Kidney (tissue), 14 donors: Measurements from ENCODE around the gene AMD1. TPM values are rescaled to one million over a fixed set of nuclear protein-coding genes. Genes with fewer than 3 reads are reported as not detected.

Experiments used
- DNase-seq, 5 donors: peaks; one replicate each; pipeline ENCODE4 v3.0.0-alpha.2; 2013 to 2020
- FAIRE-seq: peaks from 2 replicates; lab custom pipeline; 2012; peaks lifted over from hg19 to GRCh38; lab: Jason Lieb, UNC
- H3K27ac ChIP-seq, 2 donors: one replicate each; pipeline ENCODE4 v1.7.0; 2013; ENCODE audit warnings: low read depth in 2 of 2, low read length in 2 of 2, inconsistent platforms in 1 of 2
- H3K27me3 ChIP-seq: one replicate; pipeline ENCODE4 v1.7.1; 2013; ENCODE audit warnings: low read length, inconsistent platforms; ENCODE audit not compliant: control insufficient read depth, insufficient read depth
- H3K36me3 ChIP-seq, 3 donors: one replicate each; pipeline versions ENCODE4 v1.7.0 to v1.7.1; 2013; ENCODE audit warnings: low read length in 3 of 3, control low read depth in 1 of 3, inconsistent platforms in 1 of 3; ENCODE audit not compliant: insufficient read depth in 3 of 3, control insufficient read depth in 2 of 3
- H3K4me1 ChIP-seq, 3 donors: one replicate each; pipeline versions ENCODE4 v1.7.0 to v1.7.1; 2013; ENCODE audit warnings: low read length in 3 of 3, inconsistent platforms in 1 of 3, low read depth in 1 of 3; ENCODE audit not compliant: control insufficient read depth in 2 of 3, insufficient read depth in 2 of 3
- H3K4me3 ChIP-seq, 3 donors: one replicate each; pipeline versions ENCODE4 v1.7.0 to v1.8.1; 2013; ENCODE audit warnings: low read length in 3 of 3, control low read depth in 1 of 3, inconsistent platforms in 1 of 3
- H3K9ac ChIP-seq, 3 donors: one replicate each; pipeline versions ENCODE4 v1.7.0 to v1.7.1; 2013; ENCODE audit warnings: low read length in 3 of 3, control low read depth in 1 of 3, inconsistent platforms in 1 of 3
- H3K9me3 ChIP-seq, 3 donors: one replicate each; pipeline versions ENCODE4 v1.7.0 to v1.7.1; 2013; ENCODE audit warnings: low read length in 3 of 3, control low read depth in 1 of 3, inconsistent platforms in 1 of 3; ENCODE audit not compliant: control insufficient read depth in 2 of 3, insufficient read depth in 1 of 3
- CTCF ChIP-seq: IDR thresholded peaks from 3 replicates; pipeline ENCODE4 v1.5.1; 2012; ENCODE audit warnings: mild to moderate bottlenecking, moderate library complexity, borderline replicate concordance; ENCODE audit not compliant: insufficient read depth; ENCODE audit errors: extremely low read depth
- intact Hi-C: fragments of 100-400 bp; cut with DNase I; formaldehyde crosslinking; loops from one replicate; pipeline ENCODE4 v1.11.1; 2022
- polyA plus RNA-seq: library from polyadenylated mRNA; stranded (reverse); fragments of 350-450 nt; fragmentation: Illumina TruSeq; extraction: RNeasy Lipid Tissue Mini Kit (QIAGEN cat#74804); gene quantifications from one replicate; pipeline ENCODE4 v1.2.3, GENCODE V29; 2014; ENCODE audit warnings: low read depth, low replicate concordance; ENCODE audit not compliant: insufficient read depth
- total RNA-seq: library from RNA; stranded (reverse); fragmentation: NEBNext Ultra II Directional; extraction: Animal tissue kit (Norgen Biotek cat#: 25700); gene quantifications from one replicate; pipeline ENCODE4 v1.2.1, GENCODE V29; 2021
- donor health status: control.
- donor health status: control.
- donor health status: control.
- donor health status: control.
- donor health status: control.
- donor health status: DM: yes; HTN: yes; CAD: no.
- donor health status: Normal renal cell carcinoma (clear cell type).

Gene AMD1
- total and polyA plus RNA-seq, 2 donors from 2014 or later = 32.8 to 72.3 TPM

- peaks cover 3 to 28% (median 5%) of the 10 kb centered on the region in 3 donors for H3K4me1 ChIP-seq
- intact Hi-C loops = no loop called here
- no peaks in the 10 kb centered on the region for H3K9me3 ChIP-seq
- no peaks in the 10 kb centered on the region for H3K36me3 ChIP-seq
- no peak overlapping the region for H3K9ac ChIP-seq
- H3K4me3 ChIP-seq = no peak overlapping the region
- no peak for DNase-seq
- no peak for FAIRE-seq
- TF ChIP-seq CTCF = no peak
- no peak overlapping the region for H3K27ac ChIP-seq
- H3K27me3 ChIP-seq = no peaks in the 10 kb centered on the region
Observed at GRCh38 chr6:110880651-110881050, 6.1 kb downstream of the AMD1 start.

- intact Hi-C loops = no loop called here
- Histone ChIP-seq H3K27ac (no peak overlapping the region), H3K36me3 (no peaks in the 10 kb centered on the region), H3K9ac (no peak overlapping the region), H3K4me3 (no peak overlapping the region), H3K9me3 (no peaks in the 10 kb centered on the region), H3K27me3 (no peaks in the 10 kb centered on the region), H3K4me1 (peaks cover 3 to 28% (median 5%) of the 10 kb centered on the region in 3 donors)
- FAIRE-seq (no peak), DNase-seq (no peak)
- TF ChIP-seq CTCF = no peak
Observed at GRCh38 chr6:110881546-110882273, 7.1 kb downstream of the AMD1 start.

- TF ChIP-seq CTCF = no peak
- FAIRE-seq = no peak
- H3K27me3 ChIP-seq = no peaks in the 10 kb centered on the region
- H3K27ac ChIP-seq = no peak overlapping the region
- no peak overlapping the region for H3K4me3 ChIP-seq
- H3K4me1 ChIP-seq = peaks cover 0 to 28% (median 5%) of the 10 kb centered on the region in 3 donors
- intact Hi-C loops = no loop called here
- no peak overlapping the region for H3K9ac ChIP-seq
- H3K9me3 ChIP-seq = no peaks in the 10 kb centered on the region
- DNase-seq = no peak
- no peaks in the 10 kb centered on the region for H3K36me3 ChIP-seq
Observed at GRCh38 chr6:110882274-110882619, 7.7 kb downstream of the AMD1 start.
